Measurements from ENCODE around the gene ERC2.

ERC2 gene

DNA sequence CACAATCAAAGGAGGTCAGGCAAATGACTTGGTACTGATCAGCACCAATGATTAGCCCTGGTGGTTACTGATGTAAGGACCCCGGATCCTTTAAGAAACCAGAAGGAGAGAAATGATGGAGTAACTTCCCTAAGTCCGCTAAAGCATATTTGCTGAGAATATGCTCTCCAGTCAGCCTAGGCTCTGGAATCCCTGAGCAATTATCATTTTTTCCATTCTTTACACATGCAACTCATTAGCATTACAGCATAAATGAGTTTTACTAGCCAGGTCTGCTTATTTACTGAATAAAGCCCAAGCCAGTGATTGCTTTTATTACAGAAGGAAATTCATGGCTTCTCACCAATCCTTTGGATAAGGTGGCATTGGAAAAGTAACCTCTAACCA, 842.0 kb downstream of the ERC2 start:
- DNase-seq: no peak

DNA sequence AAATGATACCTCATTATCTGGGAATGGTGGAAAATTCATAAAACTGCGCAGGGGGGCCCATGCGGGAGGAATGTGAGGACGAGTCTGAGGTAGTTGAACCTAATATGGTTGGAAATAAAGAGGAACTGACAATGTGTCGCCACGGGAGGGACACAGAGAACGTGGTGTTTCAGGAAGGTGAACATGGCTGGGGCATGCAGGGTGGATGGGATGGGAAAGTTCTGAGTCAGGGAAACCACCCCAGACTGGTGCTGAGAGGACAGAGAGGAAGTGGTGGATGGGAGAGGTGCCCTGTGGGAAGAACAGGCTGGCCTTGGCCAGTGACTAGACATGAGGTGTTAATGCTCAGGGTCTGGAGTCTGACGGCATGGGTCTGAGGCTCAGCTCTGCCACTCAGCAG, 844.0 kb downstream of the ERC2 start:
- no peak for DNase-seq

DNA sequence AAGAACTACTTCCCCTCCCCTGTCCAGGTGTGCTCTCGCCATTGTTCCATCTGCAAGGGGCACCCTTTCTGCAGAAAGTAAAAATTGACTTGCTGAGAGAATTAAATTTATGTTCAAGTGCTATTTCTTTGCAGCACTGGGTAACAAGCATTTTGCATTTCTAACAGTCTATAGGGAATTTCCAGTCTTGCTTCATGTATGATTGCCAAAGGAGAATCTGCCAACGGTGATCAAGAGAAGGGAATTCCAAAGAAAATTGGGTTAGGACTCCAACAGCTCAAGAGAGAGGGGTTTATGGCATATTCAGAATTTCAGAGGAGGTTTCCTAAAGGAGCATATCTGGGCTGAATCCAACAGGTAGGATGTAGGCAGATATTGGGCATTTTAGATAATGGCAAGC, 844.5 kb downstream of the ERC2 start:
- no peak for DNase-seq

DNA sequence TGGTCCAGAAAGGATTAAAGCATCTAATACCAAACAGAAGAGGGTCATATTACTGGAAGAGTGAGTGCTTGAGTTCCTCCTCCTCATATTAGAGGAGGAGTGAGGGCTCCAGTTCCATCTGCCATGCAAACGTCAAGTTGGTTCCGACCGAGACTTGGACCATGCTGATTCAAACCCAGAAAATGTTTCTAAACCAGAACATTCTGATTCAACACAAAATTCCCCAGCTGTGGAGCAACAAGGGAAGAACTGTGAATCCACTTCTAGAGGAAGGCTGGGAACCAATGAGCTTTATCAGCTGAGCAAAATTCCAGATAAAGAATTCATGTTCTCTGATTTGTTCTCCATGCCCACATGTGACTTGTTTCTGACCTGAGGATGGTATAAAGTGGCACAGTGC, 845.5 kb downstream of the ERC2 start:
- DNase-seq: no peak

DNA sequence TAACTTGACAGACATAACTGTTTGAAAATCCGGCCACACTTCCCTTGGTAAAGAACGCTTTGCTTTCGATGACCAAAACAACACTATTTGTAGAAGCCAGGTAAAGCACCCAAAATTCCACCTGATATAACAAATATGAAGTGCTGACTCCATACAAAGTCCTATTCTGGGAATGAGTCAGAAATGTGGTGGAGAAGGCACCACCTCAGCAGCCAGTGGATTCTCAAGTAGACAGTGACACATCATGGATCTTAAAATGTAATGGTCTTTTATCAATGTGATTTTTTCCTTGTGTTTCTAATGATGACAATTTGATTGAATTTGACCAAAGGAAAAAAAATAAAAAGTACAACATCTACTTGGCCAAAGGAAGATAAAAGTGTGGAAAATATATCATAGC, 846.2 kb downstream of the ERC2 start:
- DNase-seq: no peak

DNA sequence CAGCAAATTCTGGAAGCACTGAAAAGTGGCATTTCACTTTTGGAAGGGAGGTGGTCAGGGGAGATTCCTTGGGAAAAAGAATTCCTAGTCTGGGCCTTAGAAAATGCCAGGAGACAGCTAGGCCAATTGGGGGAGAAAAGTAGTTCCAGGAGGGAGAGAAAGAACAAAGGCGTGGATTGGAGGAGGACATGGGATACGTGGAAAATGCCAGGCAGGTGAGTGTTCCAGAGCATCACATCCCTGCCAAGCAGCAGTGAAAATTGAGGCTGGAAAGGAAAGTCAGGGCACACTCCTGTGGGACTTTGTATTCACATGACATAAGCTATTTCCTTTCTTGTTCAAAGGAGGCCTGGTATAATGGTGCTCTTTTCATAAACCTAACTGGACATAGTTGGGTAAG, 846.6 kb downstream of the ERC2 start:
- DNase-seq: no peak

DNA sequence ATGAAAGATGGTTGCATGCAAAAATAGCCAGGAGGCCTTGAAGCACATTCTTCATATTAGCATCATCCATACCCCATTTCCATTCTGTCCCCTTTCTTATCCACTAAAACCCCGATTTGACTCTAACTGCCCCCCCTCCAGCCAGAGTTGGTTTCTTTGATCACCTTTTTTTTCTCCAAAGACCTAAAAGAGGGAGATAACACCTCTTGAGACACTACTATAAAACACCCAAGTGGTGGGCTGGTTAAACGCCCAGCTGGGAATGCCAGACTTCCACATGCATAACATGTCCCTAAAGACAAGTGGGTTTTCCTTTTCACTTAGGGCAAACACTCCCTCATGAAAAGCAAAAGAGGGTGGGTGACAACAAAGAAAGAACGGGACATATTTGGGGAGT, 847.2 kb downstream of the ERC2 start:
- DNase-seq: no peak

DNA sequence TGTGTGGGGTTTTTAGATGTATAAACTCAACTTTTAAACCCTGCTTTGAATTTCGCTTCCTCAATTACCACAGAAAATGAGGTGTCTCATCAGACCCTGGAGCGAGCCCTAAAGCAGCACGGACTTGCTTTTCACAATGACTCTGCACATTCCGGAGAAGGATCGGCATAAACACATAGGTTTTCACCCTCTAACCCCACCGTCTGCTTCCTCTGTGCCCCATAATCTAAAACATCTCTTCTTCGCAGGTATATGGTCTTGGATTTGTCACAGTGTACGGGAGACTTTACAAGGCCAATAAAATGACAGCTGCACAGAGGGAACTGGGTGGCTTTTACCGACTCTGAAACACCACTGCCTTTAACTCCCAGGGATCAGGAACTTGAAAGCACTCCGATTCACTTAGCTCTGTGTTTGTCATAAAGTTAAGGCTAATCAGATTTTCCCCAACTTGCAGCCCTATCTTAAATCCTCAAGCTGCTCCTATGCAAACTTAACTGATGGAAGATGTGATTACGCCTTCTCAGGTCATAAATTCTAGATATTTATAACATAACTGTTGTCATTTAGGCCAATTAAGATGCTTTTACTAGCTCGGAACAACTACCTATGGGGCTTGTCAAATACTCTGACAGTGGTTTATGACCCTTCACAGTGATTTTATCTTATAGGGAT, 847.8 kb downstream of the ERC2 start:
- no peak for DNase-seq

DNA sequence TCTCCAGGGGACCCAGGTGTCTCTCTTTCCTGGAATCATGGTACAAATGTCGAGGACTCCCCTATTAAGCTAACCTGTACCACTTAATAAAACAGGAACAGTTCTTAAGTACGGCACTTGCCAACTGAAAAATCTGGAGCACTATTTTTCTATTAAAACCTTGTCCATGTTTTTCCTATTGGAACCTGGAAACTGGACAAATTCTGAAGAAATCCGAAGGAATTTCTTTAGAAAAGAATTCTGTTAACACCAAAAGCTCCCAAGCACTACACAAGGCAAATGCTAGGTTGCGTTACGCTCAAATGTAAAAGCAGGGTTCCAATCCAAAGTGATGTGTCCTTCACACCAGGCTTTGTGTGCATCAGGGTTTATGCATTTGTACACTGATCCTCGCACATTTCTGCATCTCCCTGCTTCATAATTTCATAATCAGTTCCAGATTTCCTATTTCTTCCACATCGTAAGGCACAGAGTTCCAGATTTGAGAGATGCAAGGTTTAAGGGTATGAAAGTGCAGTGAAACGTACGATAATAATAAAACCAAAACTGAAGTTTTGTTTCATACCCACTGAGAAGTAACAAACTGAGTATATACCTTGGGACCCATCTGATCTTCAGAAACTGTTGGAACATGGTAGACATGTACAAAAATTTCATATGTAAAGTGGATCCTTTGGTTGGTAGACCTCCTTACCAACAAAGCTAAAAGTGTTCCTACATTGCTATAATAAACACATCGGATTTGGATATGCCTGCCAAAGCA, 849.0 kb downstream of the ERC2 start:
- DNase-seq: no peak

DNA sequence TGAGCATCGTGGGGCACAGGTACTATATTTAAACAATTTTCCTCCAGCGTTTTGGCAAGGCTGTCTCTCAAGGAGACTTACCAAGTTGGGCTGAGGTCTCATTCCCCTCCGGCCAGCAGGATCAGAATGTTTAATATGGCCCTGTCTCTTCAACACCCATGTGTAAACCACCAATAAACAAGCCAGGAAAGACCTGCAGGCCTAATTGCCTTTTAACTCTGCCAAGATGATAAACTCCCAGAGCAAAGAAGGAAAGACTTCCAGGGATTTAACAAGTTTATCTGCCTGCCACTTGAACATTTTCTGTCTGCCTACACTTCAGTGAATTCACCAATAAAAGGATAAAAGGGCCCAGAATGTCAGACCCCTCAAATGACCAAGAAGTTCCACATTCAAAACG, 850.9 kb downstream of the ERC2 start:
- DNase-seq: no peak

DNA sequence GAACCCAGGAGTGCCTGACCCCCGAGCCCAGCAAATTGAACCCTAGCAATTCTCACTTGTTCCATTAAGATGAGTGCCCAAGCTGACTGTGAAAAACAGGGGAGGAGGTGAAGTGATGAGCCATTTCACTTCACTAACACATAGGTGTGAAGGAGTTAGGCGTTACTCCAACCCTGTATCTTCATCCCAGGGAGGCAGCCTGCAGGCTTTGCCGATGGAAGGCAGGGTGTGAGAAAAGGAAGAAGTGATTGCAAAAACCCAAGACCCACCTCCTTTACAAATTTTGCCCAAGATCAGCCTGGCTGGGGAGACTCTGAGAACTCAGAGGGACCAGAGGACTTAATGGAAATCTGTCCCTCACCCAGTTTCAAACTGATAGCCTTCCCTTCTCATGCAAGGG, 851.5 kb downstream of the ERC2 start:
- DNase-seq: no peak

DNA sequence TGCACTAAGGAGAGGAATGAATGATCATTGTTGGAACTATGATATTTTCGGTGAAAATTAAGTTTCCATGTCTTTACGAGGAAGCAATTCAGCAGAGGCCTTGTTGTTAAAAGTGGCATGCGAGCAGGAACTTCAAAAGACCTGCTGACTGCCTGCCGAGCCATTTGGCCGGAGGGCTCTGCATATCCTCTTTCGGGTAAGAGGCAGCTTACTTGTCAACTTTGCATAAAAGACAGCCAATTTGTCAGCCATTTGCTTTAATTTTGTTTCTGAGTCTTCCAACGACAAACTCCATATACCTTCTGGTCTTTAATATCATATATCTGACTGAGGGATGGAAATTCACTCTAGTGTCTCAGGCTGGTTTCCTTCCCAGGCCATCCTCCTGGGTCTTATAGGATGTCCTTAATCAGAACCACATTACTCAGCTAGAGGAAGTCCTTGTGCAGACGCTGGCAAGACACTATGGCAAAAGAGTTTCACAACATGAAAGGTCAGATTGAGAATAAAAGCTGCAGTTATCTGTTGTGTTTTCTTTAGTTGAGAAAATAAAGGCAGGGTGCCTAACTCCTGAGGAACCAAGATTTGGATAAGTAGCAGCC, 852.5 kb downstream of the ERC2 start:
- DNase-seq: no peak

DNA sequence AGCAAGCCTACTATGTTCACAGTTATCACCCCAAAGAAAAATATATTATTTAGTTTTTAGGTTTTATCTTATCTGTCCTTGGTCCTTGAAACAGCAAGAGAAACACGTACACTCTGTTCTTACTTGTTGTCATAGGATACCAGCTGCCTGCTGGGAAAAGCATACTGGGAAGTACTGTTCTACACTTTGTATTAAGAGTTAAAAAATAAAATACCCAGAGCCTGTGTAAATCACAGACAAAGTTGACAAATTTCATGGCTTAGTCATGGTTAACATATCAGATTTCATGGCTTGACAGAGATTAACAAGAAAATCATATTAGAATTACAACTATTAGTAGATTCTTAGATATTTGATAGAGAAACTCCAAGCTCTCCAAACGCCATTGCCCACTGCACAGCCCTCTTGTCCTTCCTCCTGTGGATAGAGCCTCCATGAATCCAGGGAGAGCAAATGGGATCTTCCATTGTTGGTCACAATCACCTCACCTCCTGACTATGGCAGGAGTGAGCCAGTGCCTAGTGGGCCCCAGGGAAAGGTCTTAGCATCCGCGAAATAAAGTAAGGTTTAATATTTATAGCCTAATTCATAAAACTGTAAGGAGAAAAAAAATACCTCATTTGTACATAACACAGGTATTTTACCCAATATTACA, 853.1 kb downstream of the ERC2 start:
- no peak for DNase-seq

DNA sequence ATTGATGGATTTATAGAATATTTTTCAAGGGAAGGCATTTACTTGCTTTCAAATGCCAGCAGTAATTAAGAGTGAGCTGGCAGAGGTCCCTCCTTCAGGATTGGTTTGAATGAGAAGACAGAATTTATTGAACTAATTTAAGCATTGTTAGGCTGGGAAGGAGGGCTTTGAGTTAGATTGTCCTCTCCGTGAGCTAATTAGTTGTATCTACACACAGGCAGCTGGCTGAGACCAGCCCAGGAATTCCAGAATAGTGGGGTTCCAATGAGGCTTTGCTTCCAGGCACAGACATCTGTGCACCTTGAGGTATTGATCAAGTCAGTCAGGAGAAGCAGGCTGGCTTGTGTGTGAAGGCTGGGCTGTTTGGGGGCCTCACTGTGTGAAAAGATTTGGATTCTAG, 857.1 kb downstream of the ERC2 start:
- DNase-seq: no peak

DNA sequence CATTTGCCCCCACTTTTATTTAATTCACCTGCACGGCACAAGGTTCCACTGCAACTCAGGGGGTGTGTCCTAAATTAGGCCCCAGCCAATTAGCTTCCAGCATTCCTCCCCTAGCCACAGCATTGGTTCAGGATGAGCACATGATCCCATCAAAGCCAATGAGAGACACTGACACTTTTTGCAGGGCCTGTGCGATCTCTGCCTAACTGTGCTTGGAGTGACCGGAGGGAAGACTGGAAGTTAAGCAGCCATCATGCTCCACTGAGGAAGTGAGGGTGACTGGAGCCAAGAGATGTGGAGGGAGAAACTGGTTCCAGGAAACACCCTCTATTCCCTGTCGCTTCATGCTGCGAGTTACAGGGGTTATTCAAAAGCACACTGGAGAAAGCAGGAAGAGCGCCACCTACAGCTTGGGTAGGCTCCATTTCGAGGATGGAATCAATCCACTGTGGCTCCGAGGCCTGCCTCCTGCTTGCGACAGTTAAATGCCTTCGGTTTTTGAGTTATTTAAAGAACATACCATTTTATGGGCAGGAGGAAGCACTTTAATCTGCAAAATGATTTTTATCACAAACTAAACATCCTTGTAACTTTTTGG, 858.9 kb downstream of the ERC2 start:
- no peak for DNase-seq

DNA sequence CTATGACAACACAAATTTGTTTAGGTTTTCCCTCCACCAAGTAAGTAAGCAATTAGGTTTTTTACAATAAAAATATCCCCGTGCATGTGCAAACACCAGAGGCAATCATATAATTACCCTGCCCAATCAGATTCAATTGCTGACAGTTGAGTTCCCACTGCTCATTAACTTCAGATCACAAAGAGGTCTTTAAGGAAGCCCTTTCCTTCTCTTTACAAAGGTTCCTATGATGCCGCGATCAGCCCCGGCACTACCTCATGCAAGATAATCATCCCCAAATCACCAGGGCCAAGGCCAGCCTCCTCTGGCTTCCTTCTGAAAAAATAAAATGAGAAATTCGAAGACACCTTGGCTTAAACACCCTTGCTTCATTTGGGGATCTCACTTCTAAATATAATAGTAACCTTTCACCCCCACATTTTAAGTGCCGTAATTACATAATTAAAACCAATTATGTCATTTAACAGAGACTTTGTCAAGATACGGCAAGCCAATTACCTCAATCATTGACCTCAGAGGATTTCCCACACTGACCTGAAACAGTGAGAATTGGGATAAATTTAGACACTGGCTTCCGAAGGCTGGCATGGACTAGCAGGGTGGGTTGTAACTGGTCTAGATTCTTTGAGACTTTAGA, 859.8 kb downstream of the ERC2 start:
- DNase-seq: no peak

DNA sequence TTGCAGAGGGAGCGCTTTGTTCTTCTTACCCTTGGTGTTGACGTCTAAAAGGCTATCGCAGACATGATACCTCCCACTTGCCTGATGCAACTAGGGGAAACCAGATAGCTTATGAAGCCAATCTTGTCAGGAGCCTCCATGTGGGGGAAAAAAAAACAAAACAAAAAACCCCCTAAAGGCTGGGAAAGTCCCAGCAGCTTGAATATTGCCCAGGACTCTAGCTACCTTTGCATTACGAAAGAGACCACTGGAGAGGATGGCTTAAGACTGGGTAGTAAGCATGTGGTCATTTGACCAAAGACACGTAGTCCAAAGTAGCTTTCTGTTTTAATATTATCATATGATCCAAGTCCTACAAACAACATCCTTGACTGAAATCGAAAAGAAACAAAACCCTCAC, 860.4 kb downstream of the ERC2 start:
- no peak for DNase-seq

DNA sequence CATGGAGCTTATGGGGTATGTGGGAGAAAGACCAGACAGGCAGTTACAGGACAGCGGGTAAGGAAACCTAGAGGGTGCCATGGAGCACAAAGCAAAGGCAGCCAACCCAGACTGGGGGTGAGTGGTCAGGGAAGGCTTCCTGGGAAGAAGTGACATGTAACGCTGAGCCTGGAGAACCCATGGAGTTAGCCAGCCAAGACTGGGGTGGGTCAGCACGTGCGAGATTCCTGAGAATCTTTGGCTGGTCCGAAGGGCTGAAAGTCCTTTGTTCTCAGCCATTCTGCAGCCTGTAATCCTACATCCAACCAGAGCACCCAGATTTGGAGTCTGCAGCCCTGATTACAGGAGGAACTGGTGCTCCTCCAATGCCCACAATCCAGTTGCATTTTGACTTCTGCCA, 861.1 kb downstream of the ERC2 start:
- no peak for DNase-seq

DNA sequence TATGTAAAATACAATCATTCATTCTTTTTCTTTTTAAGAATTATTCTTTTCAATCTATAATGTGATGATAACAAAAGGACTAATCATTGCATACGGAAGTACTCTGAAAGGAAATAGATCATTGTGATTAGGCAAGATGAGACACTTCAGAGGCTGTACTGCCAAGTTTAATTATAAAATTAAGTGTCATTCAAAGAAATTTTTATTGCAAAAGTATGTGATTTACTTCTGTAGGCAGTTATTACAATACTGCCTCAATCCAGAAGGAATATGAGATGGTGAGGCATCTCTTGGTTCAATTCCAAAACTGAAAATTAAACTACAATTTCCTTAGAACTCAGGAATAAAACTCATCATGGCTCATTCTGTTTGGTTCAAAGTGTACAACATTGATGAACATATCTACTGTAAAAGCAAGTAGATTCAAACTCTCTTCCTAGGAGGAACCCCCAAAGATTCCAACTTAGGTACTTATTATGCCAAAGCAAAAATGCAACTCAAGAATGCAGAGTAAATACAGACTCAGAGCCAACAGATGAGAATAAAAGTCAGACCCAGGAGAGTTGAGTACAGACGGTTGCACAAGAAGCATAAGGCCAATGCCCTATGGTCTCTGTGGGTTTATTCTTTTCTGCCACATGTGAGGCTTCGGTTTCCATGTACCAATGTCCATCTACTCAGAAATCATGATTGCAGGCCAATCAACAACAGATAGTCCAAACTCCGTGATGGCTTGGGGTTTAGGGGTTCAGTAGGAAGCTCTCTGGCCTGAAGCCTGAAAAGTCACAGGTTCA, 862.6 kb downstream of the ERC2 start:
- DNase-seq: no peak

DNA sequence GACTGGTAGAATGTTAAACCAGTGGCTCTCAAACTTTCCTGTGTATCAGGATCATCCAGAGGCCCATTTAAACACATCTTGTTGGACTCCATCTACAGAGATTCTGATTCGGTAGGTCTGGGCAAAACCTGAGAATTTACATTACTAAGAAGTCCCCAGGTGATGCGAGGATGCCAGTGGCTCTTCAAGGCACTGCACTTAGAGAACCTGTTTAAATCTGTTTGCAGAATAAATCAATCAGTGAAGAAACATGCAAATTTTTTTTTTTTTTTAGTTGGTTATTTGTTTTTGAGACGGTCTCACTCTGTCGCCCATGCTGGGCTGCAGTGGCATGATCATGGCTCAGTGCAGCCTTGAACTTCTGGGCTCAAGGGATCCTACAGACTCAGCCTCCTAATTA, 863.4 kb downstream of the ERC2 start:
- no peak for DNase-seq

DNA sequence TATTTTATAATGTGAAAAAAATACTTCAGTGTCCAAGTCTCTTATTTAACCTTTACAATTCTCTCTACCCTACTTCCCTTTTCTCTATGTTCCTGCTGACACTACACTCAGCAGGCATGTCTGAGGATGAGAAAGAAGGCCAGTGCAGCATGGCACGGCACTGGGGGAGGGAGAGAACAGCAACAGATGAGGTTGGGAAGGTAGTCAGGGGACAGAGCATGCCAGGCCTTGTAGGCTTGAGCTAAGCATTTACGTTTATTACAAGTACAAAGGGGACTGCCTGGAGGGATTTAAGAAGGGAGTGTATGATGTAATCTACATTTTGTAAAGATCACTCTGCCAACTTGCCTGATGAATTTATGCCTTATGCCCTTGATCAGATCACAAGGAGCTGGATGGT, 863.9 kb downstream of the ERC2 start:
- no peak for DNase-seq

DNA sequence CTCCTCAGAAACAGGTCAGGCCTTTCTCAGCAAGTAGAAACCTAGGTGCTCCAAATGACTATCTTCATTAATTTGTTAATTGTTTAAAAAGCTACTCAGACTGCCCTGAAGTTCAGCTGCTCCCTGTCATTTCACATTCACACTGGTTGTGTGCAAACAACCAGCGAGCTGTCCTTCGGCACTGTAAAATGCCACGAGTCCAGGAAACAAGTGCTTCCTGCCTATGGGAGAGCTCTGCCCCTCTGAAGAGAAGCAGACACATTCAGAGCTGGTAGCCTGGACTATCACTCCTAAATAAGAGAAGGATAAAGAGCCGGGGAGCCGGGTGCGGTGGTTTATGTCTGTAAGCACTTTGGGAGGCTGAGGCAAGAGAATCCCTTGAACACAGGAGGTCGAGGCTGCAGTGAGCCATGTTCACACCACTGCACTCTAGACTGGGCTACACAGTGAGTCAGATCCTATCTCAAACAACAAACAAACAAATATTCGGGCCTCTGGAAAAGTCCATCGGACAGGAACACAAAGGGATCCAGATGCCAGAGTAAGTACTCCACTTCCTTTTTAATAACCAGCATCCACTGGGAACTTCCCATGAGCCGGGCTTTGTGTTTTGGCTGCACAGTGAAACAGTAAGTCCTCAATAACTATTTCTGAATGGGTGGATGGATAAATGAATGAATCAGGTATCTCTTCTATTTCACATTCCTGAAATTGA, 866.7 kb downstream of the ERC2 start:
- DNase-seq: no peak

All from NCI-H774 (cell line).